Heart left ventricle (tissue), 13 donors: ENCODE results near the gene TGFBR2.

ENCODE experiments used
- POLR2A ChIP-seq, 2 donors: fragments of 450-650 bp; IDR thresholded peaks; one replicate each; pipeline ENCODE4 v1.6.1; 2017; ENCODE audit warnings: antibody characterized with exemption in 2 of 2, mild to moderate bottlenecking in 2 of 2, moderate library complexity in 2 of 2
- TF ChIP-seq, protein P1 (sequence below), 12 donors: fragments of 200-600 bp; sonication (generic) in 4 of 12; IDR thresholded peaks; one replicate each; pipeline versions ENCODE4 v1.5.0 to v1.8.0; 2018 to 2022; ENCODE audit warnings: antibody characterized with exemption in 12 of 12, mild to moderate bottlenecking in 5 of 12
- donor health status: ischemic (EF 13 %, LVEDD 7.1; RV severe dilation, severe dysfunction).
- donor health status: DM: no; HTN: yes; CAD: no.
- donor health status: DM: no; HTN: no; CAD: no.
- donor health status: ischemic (EF 25% LVEDD 6.9; RV normal size, moderate dysfunction).
- donor health status: ischemic (EF 25% LVEDD 5.7; RV mildly dilated, moderate dysfunction).
- donor health status: ischemic (EF 35%, LVEDD 5.7; RV mildly dilated, moderate dysfunction).
- donor health status: nonischemic (EF 11% LVEDD 7.7; RV severe dilation, severe dysfunction).
- donor health status: DM: yes; HTN: yes; CAD: no.
- donor health status: PGD.
- donor health status: ischemic (EF 29% LVEDD 5.4; RV normal size, mild dysfunction).
- donor health status: nonischemic (EF 23%, LVEDD 6.1; RV moderate dilation, normal function).

DNA sequence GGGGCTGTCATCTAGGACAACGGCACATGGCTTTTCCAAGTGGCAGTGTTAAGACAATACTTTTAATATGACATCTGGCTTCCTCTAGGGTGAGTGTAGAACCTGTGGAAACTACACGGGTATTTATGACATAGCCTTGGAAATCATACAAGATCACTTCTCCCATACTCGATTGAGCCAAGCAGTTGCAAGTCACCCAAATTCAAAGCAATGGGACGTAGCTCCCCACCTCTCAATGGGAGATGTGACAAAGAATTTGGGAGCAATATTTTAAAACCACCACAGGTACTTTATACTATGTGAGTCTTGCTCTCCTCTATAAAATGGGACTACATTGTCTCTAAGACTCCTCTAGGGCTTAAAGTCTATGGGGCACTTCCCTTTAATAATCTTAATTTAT lies 93.5 kb downstream of the TGFBR2 start:
- TF ChIP-seq, protein P1, sequence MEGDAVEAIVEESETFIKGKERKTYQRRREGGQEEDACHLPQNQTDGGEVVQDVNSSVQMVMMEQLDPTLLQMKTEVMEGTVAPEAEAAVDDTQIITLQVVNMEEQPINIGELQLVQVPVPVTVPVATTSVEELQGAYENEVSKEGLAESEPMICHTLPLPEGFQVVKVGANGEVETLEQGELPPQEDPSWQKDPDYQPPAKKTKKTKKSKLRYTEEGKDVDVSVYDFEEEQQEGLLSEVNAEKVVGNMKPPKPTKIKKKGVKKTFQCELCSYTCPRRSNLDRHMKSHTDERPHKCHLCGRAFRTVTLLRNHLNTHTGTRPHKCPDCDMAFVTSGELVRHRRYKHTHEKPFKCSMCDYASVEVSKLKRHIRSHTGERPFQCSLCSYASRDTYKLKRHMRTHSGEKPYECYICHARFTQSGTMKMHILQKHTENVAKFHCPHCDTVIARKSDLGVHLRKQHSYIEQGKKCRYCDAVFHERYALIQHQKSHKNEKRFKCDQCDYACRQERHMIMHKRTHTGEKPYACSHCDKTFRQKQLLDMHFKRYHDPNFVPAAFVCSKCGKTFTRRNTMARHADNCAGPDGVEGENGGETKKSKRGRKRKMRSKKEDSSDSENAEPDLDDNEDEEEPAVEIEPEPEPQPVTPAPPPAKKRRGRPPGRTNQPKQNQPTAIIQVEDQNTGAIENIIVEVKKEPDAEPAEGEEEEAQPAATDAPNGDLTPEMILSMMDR (IDR thresholded peaks at IDR 0.05): no peak
- no peak for TF ChIP-seq POLR2A (IDR thresholded peaks at IDR 0.05)
